Hippocampal formation (tissue), 2 donors: ENCODE results near the gene HOXD8.

Source experiments
- DNase-seq, 2 donors: peaks; one replicate each; lab custom pipeline; 2025; lab: John Stamatoyannopoulos, UW

The HOXD8 gene

GRCh38 chr2:176130957-176131847 lies 1.7 kb downstream of the HOXD8 start:
- DNase-seq: no peak

DNA sequence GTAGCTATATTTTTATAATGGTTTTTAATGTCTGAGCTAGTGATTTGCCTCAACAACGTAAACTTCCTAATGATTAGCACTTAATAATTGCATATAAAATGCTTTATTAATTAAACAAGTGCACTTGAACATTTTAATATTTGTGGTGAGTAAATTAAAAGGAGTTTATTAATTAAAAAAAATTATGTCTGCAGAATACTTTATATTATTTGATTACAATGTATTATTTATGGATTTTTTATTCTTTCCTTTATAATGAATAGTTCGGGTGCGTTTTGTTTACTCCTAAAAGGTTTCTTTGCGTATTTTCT lies 2.3 kb downstream of the HOXD8 start:
- no peak for DNase-seq

GRCh38 chr2:176132205-176133171 lies 3.0 kb downstream of the HOXD8 start:
- no peak for DNase-seq

DNA sequence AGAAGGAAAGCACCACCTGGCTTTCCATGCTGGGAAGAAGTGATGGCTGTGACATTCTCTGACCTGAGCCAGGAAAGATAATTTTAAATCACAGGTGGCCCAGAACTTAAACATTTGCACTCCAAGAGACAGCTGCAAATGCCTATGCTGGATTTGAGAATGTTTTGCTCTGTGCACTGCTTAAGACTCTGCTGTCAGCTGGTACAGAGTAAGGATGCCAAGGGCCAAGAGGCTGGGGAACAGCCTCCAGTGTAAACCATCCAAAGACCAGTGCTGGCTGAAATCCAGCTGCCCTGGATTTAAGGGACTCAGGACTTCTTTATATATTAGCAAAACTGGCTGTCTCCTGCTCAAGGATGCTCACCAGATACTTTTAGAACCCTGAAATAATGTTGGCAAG lies 3.9 kb downstream of the HOXD8 start:
- DNase-seq: no peak

DNA sequence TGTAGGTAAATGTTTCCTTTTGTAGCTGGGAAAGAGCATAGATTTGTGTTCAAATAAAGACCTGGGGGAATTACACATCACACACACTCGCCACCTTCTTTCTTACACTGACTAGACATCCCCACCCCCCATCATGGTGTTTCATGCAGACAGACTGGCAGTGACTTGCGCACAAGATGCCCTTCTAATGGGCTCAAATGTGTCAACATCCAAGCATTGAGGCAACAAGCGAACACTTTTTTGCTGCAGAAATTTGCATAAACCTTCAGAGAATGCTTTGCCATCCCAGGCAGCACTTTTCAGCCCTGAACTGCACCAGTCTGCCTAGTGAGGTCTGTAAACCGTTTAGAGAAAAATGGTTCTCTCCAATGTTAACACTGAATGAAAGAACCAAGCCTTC lies 4.5 kb downstream of the HOXD8 start:
- no peak for DNase-seq

DNA sequence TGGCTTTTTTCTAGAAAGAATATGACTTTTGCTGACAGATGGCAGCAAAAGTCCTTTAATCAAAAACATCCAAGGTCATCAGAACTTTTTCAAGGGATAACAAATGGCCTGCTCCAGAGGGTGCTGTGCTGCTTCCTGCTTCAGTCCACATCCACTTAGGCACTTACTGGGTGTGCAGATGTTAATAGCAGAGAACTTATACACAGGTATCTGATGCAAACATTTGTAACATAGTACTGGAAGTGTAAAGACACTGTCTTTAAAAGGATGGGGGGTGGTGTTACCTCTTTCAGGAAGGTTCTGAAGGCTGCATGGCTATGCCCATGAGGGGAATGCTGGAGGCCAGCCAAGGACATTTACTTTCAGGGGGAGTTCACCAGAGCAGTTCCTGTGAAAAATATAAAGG lies 5.5 kb downstream of the HOXD8 start:
- DNase-seq: no peak

DNA sequence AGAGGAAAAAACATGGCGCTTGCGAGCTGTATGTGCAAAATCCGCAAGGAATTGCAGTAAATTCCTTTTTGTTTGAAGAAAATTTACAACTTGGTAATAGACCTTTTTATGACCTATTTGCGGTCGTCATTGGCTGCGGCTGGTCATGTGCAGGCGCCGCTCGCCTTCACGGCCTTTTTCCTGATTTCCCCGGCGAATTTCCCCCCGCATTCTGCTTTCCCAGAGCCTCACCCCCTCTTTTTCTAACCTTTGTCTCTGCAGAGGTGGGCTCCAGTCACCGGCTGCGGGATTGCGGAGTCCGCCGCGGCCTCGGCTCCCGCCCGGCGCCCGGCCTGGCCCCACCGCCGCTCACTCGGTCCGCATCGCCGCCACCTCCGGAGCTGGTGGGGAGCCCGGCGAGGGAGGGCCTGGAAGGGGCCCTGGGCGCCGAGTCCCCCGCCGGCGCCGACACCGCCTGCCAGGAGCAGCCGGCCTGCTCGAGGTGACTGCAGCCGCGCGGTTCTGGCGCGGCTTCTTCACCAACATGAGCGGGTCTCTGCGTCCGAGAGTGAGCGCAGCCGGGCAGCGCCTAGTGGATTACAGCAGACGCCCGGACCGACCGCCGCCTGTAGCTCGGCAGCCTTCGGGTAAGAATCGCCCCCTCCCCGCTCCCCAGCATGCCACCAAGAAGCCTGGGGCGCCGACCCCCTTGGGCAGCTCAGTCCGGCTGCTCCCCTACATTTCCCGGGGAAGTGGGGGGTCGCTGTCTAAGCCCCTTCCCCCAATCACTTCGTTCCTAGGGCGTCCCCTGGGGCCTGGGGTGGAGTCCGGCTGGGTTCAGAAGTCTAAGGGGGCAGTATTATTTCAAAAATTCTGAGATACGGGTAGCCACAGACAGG lies 7.1 kb downstream of the HOXD8 start:
- no peak for DNase-seq

DNA sequence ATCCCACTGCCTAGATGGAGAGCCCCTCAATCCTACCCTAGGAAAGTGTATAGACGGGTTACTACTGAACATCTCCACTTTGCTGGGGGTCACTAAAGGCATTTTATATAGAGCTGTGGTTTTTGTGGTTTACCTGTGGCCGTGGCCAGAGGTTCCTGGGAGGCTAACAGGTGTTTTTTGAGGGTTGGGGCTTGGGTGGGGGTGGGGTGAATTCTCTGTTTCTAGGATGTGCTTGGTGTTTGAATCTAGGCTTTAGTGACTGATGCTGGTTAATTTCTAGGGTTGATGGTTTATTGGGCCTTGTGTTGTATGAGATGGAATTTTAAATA lies 7.7 kb downstream of the HOXD8 start:
- no peak for DNase-seq

DNA sequence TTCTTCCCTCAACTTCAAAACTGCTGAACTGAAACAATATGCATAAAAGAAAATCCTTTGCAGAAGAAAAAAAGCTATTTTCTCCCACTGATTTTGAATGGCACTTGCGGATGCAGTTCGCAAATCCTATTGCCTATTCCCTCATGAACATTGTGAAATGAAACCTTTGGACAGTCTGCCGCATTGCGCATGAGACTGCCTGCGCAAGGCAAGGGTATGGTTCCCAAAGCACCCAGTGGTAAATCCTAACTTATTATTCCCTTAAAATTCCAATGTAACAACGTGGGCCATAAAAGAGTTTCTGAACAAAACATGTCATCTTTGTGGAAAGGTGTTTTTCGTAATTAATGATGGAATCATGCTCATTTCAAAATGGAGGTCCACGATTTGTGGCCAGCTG lies 8.4 kb downstream of the HOXD8 start:
- DNase-seq: no peak

DNA sequence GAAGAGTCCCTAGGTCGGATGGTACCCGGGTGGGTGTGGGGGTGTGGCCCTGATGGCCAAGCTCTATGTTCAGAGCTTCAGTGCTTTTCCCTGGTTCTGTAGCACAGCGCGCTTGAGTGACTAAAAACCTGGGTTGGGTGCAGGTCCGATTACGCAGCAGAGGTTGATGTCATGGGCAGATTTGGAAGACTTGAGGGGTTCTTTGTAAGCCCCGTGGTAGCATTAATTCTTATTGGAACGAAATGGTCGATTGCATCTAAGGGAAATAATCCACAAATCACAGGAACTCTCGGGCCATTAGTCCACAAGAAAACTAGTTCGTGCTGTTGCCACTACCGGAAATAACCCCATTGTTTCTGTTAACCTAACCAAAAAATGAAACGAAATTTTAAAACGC lies 9.0 kb downstream of the HOXD8 start:
- no peak for DNase-seq

DNA sequence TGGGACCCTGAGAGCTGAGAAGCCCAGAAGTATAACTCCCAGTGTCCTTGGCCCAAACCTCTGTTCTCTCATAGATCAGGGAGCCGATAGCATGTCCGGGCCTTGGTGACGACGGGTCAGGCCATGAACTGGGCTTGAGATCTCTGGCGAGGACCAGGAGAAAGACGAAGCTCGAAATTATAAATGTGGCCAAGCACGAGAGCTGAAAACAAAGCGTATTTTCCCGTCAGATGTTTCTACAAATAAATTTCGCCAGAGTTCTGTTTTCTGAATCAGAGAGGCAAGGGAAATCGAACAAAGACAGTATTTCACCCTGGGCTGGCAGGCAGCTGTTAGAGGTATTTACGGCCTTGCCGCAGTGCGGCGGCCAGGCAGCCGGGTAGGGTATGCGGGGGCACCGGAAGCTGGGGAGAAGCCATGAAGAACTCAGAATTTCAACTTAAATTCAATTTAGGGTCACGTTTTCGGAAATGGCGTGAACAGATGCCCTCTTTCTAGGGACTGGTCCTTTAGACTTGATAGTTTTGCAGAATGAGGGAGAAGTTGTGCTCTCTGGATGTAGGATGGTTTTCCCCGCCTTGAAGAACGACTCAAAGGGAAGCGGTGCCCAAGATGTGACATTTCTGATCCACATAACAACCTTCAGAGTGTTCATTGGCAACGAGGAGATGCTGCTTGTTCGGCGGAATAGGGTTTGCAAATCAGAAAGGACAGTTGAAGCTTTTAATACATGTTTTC lies 9.6 kb downstream of the HOXD8 start:
- DNase-seq: no peak

GRCh38 chr2:176139661-176140512 lies 10.4 kb downstream of the HOXD8 start:
- DNase-seq: no peak

DNA sequence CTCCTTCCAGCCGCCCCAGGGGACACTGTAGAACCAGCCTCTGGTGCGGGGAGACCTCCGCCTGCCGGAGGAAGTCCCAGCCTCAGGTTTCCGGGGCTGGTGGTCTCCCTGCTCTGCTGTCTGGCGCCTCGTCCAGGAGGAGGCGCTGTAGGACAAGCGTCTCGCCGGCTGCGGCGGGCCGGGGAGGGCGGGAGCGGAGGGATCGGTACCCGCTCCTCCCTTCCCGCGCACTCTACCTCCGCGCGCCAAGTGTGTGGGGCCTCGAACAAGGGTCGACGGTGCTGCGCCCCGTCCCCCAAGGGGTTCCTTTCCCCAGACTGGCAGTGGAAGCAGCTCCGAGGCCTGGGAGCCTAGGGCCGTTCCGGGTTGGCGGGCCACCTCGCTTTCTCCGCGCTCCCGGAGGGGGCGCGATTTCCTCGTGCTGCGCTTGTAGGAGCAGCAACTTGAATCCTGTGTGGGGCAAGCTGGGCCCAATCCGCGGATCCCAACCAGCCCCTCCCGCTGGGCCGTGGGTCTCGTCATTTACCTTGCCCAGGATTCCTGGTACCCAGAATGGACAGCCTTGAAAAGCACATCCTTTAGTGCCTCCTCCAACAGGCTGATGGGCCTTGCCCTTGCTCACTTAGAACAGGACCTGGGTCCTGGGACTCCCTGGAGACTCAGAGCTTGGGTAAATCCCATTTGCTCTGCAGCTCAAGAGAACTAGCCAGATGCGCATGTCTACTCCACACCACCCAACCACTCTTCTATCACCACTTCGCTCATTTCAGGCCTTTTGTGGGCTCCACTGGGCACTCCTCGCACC lies 11.2 kb downstream of the HOXD8 start:
- DNase-seq: peak; percentile 29 to 70

DNA sequence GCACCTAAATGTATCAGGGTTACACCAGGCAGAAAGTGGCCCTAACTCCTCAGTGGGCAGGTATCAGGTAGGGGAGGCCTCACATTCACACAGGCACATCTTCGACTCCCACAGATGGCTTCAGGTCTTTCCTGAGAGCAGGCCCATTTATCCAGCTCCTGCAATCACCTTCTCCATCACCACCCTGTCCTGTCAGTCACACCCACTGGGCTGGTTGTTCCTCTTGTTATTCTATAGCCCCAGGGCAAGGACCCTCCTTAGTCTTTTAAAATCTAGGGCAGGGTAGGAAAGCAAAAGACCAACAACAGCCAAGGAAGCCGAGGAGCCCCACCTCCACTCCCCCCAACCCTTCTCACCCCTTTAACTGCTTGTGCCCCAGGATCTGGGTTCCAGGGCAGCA lies 12.8 kb downstream of the HOXD8 start:
- DNase-seq: no peak

DNA sequence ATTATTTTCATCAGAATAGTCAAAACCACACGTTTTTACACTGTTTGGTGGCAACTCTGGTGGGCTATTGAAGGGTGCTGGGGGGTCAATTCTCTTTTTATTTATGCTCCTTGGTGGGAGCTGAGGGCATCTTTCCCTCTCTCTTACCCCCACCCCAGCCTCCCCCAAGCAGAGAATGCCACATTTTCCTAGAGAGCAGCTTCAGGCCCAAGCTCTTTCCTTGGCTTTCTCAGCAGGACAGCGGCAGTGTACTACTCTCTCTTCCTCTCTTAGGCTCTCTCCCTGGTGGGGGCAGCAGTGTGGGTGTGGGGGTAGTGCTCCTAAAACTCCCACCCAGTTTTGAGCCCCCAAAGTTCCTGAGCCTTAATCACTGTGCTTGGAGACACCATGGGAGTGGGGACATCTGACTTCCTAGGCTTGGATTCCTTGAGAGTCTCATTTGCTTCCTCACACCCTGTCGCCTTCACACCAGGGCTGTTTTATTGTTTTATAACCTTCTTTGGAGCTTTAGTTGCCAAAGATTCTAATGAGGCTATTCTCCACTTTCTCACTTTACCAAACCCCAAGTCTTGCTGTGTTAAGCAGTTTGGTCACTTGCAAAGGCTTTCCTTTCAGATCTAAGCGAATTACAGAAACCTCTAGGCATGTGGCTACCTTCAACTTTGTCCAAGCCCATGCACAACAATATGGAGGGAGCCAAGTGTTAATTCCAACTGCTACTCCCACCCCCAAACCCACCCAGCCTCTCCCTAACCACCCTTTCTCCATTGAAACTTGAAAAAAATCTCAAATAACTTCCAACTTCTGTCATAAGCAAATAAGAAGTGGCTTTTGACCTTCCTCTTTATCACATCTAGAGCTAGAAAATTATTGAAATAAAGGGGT lies 15.8 kb downstream of the HOXD8 start:
- no peak for DNase-seq

DNA sequence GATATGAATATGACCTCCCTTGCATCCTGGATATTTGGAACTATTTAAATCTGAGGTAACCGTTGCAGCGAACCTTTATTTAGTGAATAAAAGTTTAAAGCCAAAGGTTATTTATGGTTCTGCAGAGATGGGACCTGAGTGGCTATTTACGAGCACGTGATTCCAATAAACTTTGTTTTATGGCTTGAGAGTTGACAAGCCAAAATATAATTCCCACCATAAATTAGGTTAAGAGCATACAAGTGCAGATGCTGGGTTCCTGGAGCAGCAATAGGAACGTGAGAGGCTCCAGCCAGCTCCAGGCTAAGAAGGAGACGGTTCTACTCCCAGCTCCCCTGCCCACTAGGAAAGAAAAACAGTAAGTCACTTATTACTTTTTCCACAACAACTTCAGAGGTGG lies 16.6 kb downstream of the HOXD8 start:
- DNase-seq: no peak

GRCh38 chr2:176146645-176147044 lies 17.1 kb downstream of the HOXD8 start:
- DNase-seq: no peak

DNA sequence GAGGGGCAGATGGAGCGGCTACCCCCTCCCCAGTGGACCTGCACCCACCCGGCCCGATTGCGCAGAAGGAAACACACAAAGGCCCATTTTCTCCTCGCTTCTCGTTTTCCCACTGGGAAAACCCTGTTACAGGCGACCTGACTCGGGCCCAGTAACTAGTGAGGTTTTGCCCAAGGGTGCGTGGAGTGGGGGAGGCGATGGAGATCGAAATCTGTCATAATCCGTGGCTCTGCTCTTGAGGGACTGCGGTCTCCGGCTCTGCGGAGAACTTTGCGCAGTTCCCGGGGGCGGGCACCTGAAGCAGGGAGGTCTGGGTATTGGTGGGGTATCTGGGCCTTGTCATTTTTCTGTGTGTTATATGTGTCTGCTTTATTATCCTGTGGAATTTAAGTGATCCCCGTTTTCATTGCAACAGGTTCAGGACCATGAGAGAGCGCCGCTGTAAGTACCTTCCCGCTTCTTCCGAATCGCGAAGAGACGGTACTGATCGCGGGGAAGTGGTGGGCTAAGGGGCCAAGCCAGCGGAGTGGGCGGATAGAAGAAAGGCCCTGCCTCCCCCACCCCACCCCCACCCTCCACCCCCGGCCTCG lies 17.8 kb downstream of the HOXD8 start:
- DNase-seq: no peak
